SKM-1 treated with dmso at 0.1 percent for 144 hours (cell line): ENCODE results near the gene EPN1.
"Not testable (repeated sequence)": the region's sequence is repeated elsewhere in the genome, so short reads cannot be mapped to it uniquely, and the experiment has no call there.

ENCODE experiments used
- DNase-seq: peaks from one replicate; lab custom pipeline; 2025; ENCODE audit not compliant: unreplicated experiment; lab: John Stamatoyannopoulos, UW

EPN1 gene

GRCh38 chr19:55717879-55718711 is 43.1 kb downstream of the EPN1 start:
- DNase-seq, result not testable (repeated sequence)

DNA sequence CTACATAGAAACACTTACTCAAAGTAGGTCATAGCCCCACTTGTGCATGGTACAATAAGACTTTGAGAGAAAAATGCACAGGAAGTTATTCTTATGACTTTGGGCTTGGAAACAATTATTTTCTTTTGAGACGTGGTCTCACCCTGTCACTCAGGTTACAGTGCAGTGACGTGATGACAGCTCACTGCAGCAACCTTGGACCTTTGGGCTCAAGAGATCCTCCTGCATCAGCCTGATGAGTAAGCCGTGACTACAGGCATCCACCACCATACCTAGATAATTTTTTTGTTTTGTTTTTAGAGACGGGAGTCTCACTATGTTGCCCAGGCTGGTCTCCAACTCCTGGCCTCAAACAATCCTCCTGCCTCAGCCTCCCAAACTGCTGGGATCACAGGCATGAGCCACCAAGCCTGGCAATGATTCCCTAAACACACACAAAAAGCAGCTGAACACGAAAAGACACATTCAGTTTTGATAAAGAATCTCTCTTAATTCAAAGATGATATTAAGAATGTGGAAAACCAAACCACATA is 45.3 kb downstream of the EPN1 start:
- no peak for DNase-seq

DNA sequence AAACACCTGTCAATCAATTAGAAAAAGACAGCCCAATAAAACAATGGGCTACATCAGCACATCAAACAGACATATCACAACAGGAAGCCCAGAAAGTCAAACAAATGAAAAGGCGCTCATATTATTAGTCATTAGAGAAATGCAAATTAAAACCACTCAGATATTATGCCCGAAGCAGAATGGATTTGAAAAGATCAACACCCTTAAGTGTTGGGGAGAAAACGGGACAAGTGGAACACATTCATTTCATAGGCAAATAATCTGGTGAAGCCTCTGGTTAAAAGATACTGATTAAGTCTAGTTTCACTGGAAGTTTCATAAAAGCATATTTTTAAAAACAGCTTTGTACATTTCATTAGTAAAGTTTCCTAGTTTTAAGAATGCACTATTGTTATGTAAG is 45.8 kb downstream of the EPN1 start:
- no peak for DNase-seq

DNA sequence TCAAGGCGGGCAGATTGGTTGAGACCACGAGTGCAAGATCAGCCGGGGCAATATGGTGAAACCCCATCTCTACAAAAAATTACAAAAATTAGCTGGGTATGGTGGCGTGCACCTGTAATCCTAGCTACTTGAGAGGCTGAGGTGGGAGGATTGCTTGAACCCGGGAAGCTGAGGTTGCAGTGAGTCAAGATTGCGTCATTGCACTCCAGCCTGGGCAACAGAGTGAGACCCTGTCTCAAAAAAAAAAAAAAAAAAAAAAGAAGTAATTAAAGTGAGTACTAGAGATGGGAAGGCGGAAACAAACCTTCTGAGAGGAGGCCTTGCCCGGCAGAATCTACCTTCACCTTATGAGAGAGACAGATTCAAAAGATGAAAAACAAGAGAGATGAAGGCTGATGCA is 48.5 kb downstream of the EPN1 start:
- DNase-seq, result no peak

GRCh38 chr19:55730378-55730777 is 55.4 kb downstream of the EPN1 start:
- not testable (repeated sequence) for DNase-seq

DNA sequence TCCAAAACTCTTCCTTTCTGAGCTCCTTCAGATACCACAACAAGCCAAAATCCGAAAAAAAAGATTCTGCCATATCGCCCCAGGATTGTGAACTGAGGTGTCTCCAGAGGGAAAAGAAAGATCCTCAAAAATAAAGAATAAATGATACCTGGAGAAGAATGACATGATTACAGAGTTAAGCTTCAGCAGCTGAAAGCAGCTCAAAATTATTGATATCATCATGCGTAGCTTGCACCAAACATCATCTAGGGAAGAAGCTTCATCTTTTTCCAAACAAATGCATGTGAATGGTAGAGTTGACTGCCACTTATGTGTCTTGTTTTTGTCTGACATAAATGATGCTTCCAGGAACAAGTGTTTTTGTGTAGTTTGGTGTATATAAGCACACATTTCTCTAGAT is 63.3 kb downstream of the EPN1 start, which contains the start of gene NLRP9:
Gene NLRP9, minus strand, starts transcription at position 101 of the 400 bp plus-strand sequence. Its CDS starts 28 bp downstream, at position 73.
- no peak for DNase-seq

- DNase-seq, result no peak
Measured at GRCh38 chr19:55750715-55751114, 75.7 kb downstream of the EPN1 start.

GRCh38 chr19:55753401-55753800 is 78.4 kb downstream of the EPN1 start:
- DNase-seq, result no peak

DNA sequence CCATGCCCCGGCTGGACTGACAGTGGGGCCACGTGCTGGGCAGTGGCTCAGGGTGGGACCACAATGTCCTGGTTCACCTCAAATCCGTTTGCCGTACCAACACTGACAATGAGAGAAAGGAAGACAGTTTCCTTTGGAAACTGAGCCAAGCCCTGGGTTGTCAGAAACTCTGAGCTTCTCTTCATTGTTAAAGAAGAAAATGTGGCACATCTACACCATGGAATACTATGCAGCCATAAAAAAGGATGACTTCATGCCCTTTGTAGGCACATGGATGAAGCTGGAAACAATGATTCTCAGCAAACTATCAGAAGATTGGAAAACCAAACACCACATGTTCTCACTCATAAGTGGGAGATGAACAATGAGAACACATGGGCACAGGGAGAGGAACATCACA is 81.8 kb downstream of the EPN1 start:
- not testable (repeated sequence) for DNase-seq

- DNase-seq, result not testable (repeated sequence)
Measured at GRCh38 chr19:55758797-55759196, 83.8 kb downstream of the EPN1 start, which contains the start of gene RFPL4A. Gene RFPL4A (plus strand): TSS chr19:55759097. CDS start chr19:55761801, 2,704 bp downstream.
